AG09309 (cell line): ENCODE results near the gene MCTP1.
"Not testable (repeated sequence)": the region's sequence is repeated elsewhere in the genome, so short reads cannot be mapped to it uniquely, and the experiment has no call there.

Source experiments
- DNase-seq: peaks from one replicate; pipeline ENCODE4 v3.0.0-alpha.2; 2010; ENCODE audit warnings: low read depth
- H3K4me3 ChIP-seq: 2 replicates; pipeline ENCODE4 v1.5.1; 2011; ENCODE audit warnings: mild to moderate bottlenecking, low read depth, low read length, moderate library complexity; ENCODE audit not compliant: control insufficient read depth
- TF ChIP-seq, protein P1 (sequence below): IDR thresholded peaks from 2 replicates; pipeline ENCODE4 v1.5.1; 2011; ENCODE audit warnings: mild to moderate bottlenecking, low read depth, low read length, inconsistent platforms; ENCODE audit not compliant: insufficient read depth, control insufficient read depth; ENCODE audit errors: missing control alignments

MCTP1 gene

GRCh38 chr5:94967525-94967924 lies 317.4 kb downstream of the MCTP1 start:
- TF ChIP-seq, protein P1, sequence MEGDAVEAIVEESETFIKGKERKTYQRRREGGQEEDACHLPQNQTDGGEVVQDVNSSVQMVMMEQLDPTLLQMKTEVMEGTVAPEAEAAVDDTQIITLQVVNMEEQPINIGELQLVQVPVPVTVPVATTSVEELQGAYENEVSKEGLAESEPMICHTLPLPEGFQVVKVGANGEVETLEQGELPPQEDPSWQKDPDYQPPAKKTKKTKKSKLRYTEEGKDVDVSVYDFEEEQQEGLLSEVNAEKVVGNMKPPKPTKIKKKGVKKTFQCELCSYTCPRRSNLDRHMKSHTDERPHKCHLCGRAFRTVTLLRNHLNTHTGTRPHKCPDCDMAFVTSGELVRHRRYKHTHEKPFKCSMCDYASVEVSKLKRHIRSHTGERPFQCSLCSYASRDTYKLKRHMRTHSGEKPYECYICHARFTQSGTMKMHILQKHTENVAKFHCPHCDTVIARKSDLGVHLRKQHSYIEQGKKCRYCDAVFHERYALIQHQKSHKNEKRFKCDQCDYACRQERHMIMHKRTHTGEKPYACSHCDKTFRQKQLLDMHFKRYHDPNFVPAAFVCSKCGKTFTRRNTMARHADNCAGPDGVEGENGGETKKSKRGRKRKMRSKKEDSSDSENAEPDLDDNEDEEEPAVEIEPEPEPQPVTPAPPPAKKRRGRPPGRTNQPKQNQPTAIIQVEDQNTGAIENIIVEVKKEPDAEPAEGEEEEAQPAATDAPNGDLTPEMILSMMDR = no peak
- no peak for DNase-seq
- H3K4me3 ChIP-seq = no peak overlapping the region

DNA sequence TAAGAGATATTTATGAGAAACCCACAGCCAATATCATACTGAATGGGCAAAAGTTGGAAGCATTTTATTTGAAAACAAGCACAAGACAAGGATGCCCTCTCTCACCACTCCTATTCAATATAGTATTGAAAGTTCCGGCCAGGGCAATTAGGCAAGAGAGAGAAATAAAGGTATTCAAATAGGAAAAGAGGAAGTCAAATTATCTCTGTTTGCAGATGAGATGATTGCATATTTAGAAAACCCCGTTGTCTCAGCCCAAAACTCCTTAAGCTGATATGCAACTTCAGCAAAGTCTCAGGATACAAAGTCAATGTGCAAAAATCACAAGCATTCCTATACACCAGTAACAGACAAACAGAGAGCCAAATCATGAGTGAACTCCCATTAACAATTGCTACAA lies 325.6 kb downstream of the MCTP1 start:
- DNase-seq, H3K4me3 ChIP-seq: not testable (repeated sequence)

DNA sequence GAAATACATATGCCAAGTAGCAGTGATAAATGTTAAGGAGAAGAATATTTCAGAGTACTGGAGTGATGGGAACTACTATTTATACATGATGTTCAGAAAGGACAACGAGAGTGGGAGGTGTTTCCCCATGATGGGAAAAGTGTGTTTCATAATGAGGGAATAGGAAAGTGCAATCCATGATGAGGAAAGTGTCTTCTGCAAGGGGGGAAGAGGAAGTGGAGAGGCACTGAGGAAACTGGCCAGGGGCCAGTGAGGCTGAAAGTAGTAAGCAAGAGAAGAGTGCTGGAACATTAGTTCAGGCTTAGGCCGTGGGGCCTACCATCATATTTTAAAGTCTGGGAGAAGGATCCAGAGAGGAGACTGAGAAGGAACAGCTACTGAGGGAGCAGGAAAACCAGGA lies 339.2 kb downstream of the MCTP1 start:
- no peak overlapping the region for H3K4me3 ChIP-seq
- DNase-seq = no peak
- TF ChIP-seq, protein P1 = no peak

GRCh38 chr5:94944160-94944559 lies 340.7 kb downstream of the MCTP1 start:
- no peak overlapping the region for H3K4me3 ChIP-seq
- no peak for DNase-seq
- TF ChIP-seq, protein P1 = no peak

GRCh38 chr5:94941122-94941755 lies 343.7 kb downstream of the MCTP1 start:
- no peak for DNase-seq
- no peak overlapping the region for H3K4me3 ChIP-seq
- TF ChIP-seq, protein P1 = no peak

- TF ChIP-seq, protein P1 = no peak
- DNase-seq = no peak
- H3K4me3 ChIP-seq = no peak overlapping the region
Measured at GRCh38 chr5:94932259-94932658, 352.6 kb downstream of the MCTP1 start.

GRCh38 chr5:94928891-94929290 lies 356.0 kb downstream of the MCTP1 start:
- H3K4me3 ChIP-seq = no peak overlapping the region
- no peak for DNase-seq
- TF ChIP-seq, protein P1 = no peak
